ENCODE measurements around the gene STXBP1. TPM values are rescaled to one million over a fixed set of nuclear protein-coding genes. Genes with fewer than 3 reads are reported as not detected.

Gene STXBP1
- total RNA-seq, 1 donor from 2014 or later, result 10.8 TPM

DNA sequence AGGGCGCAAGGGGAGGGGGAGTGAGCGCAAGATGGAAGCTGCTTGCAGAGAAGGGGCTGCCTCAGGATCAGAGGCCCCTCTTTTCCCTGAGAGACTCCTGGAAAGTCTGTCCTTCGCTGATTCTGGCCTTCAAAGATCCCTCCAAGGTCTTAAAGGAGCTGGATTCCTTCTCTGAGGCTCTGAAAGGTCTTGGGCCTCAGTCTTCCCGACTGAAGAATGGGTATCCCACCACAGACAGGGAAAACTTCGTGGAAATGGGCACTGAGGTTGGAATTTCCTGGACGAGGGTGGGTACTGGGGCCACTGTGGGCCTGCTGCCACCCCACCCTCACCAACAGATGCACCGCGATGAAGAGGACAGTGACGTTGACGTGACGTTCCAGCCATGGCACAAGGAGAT lies 100.3 kb downstream of the STXBP1 start:
- DNase-seq (ENCODE audit: low read depth in 2 of 2), result no peak

DNA sequence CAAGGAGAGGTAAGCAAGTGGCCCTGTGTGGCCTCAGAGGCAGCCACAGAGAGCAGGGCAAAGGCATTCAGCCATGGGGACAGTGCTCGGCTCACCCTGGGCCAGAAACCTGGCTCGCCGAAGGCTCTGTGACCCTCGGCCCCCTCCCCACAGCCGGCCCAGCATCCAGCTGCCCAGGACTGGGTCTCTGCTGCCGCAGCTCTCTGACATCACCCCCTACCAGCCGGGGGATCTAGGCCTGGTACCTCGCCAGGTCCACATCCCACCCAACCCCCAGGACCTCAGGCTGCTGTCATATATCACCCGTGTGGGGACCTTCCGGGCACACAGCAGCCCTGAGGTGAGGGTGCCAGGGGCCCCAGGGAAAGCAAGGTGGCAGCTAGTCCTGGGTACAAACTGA lies 100.8 kb downstream of the STXBP1 start:
- DNase-seq (ENCODE audit: low read depth in 2 of 2), result no peak

DNA sequence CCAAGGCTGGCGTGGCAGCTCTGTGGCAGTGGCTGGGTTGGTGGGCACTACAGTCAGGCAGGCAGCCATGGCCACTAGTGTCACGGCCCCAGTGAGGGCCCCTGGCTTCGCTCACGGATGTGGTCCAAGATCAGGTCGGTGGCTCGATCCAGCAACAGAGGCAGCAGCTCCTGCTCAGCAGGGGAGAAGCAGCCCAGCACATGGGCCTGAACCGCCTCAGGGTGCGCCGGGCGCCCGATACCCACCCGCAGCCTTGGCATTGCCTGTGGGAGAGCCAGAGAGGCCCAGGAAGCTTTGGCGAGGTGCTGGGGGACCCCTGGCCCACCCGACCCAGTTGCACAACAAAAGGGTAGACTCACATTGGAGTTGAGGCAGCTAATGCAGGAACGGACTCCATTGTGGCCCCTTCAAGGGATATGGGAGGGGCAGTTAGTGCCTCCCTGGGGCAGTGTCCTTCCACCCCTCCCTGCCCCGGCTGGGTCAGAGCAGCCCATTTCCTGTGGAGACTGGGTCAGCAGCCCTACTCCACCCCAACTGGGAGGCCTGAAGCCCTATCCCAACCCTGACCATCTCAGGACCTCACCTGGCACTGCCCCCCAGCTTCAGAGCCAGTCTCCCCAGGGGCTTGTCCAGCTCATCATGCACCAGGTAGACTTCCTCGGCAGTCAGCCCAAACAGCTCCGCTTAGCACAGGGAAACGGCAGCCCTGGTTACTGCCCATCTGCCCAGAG lies 102.1 kb downstream of the STXBP1 start:
- no peak for DNase-seq (ENCODE audit: low read depth in 2 of 2)

DNA sequence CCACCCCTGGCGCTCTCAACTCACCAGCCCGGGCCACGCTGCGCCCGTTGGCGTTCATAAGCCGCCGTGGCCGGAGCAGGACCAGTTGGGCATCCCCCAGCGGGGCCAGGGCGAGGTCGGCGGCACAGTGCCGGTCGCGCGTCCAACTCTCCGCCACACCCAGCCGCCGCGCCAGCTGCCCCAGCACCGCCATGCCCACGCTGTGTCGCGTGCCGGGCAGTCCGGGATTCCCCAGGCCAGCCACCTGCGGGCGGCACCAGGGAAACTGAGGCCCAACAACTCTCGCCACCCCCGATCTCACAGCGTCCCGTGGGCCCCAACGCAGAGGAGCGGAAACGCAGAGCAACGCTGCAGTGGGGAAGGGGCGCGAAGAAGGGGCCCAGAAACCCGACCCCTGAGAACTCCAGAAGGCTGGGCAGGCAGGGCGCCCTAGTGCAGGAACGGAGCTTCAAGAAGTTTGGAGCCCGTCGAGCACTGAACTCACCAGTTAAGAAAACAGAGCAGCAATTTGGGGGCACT lies 102.9 kb downstream of the STXBP1 start:
- DNase-seq (ENCODE audit: low read depth in 2 of 2), result peak in 1 of 2 donors; percentile 25

DNA sequence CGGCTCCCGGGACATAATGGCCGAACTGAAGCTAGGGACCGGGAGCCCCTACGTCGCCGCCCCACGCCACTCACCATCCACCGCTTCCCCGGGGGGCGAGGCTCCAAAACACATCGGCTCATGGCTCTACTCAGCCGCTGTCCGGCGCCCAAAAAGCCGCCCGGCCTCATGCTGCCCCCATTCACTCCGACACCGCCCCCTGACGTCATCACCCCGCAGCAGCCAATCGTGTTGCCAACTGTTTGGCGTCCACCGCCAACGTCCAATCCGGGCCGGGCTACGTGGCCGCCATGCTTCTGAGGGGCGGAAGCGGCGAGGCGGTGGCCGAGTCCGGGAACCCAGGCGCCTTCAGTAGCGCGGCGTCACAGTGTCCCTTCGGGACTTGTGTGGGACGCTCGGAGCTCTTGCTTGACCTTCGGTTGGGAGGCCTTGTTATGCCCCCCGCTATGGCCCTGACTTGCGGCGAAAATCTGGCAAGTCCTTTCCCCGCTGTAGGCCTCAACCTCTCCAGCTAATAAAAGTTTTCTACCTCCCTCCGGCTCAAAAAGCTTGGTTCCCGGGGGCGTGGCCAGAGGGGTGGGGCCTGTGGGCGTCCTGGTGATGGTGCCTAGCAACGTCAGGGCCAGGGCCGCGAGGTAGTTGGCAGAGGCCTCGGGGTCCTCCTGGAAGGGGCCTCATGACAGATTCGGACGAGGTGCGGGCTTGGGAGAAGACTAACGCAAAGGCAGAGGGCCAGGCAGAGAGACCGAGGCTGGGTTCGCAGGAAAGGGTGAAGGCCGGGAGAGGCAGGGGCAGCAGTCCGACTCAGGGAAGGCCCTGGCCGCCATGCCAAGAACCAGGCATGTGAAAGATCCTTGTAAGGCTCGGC lies 103.6 kb downstream of the STXBP1 start, which contains the start of the genes PTRH1 and TTC16:
Gene PTRH1, minus strand, starts transcription at position 194 of the 868 bp plus-strand sequence. Its CDS starts 24 bp downstream, at position 170.
Gene TTC16, plus strand, starts transcription at position 610 of the 868 bp plus-strand sequence. Its CDS starts 67 bp downstream, at position 677.
- DNase-seq (ENCODE audit: low read depth in 2 of 2), result peak; percentile 85 to 96

DNA sequence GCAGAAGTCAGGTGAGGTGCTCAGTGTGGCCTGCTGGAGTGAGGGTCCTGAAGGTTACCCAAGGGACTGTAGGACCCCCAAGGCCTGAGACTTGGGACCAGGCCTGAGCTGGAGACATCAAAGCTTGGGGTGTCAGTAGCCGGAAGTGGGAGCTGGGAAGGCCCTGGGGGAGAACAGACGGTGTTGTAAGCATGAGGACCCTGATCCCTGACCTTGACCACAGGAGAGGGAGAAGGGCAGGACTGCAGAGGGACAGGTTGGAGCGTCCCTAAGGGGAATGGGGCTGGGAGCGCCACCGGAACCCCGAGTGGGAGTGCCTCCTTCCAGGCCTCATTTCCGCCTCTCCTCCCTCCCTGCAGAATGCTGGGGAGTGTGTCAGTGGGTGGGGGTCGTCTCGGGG lies 104.3 kb downstream of the STXBP1 start:
- DNase-seq (ENCODE audit: low read depth in 2 of 2), result no peak

DNA sequence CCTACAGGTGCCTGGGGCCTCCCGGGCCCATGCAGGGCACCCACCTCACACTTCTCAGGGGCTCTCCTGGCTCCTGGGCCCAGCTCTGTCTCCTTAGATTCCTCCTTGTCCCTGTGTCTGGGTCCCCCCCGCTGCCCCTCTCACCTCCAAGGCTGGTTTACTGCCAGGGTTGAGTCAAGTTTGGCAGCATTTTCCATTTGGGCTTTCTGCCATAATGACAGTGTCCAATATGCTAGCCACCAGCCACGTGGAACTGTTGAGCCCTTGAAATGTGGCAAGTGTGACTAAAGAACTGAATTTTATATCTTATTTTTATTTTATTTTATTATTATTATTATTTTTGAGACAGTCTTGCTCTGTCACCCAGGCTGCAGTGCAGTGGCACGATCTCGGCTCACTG lies 105.7 kb downstream of the STXBP1 start:
- no peak for DNase-seq (ENCODE audit: low read depth in 2 of 2)

DNA sequence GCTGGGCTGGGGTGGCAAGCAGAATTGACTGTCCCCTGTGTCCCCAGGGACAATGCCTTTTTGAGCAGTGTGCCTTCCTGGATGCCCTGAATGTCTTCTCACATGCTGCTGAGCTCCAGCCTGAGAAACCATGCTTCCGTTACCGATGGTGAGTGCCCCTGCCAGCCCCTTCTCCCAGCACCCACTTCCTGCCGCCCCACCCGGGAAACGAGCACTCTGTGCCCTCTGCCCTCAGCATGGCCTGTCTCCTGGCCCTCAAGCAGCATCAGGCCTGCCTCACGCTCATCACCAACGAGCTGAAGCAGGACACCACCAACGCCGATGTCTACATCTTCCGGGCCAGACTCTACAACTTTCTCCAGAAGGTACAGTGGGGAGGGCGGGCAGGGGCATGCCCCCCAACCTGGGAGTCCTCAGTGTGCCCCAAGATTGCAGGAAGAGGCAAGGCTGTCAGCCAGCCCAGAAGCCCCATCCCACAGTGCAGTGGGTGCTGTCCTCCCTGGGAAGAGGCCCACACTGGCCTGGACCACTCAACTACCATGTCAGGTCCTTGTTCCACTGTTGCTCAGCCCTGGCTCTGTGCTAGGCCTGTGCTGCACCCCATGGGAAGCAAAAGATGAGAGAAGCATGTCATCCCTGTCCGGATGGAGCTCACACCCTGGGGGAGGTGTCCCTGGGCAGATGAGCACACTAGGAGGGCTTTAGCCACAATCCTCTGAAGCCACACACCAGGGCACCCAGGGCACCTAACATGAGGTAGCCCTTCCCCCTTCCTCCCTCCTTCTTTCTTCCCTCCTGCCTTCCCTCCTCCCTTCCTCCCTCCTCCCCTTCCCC lies 108.2 kb downstream of the STXBP1 start:
- no peak for DNase-seq (ENCODE audit: low read depth in 2 of 2)

DNA sequence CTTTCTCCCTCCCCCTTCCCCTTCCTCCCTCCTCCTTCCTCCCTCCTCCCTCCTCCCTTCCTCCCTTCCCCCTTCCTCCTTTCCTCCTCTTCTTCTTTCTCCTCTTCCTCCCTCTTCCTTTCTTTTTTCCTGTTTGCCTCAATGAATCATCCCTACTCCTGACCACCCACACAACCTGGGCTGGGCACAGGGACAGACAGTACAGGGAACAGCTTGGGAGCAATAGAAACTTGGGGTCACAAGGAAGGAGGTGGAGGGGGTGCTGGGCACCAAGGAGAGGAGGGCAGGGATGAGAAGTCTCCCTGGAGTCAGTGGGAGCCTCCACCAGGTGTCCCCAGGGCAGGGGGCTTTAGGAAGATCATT lies 108.8 kb downstream of the STXBP1 start:
- DNase-seq (ENCODE audit: low read depth in 2 of 2), result no peak

DNA sequence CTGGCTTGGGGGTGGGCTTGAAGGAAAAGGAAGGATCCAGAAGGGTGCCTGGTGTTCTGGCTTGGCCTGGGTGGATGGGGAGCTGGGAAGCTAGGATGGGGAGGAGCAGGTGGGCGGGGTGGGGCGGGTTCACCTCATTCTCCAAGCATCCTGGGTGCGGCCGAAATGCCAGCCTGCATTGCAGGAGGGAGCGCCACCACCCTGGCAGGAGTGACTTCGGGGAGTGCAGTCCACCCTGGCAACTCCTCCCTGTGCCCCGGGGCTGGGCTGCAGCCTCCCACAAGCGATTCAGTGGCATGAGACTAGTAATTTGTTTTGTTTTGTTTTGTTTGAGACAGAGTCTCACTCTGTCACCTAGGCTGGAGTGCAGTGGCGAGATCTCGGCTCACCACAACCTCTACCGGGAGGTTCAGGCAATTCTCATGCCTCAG lies 109.3 kb downstream of the STXBP1 start:
- no peak for DNase-seq (ENCODE audit: low read depth in 2 of 2)

DNA sequence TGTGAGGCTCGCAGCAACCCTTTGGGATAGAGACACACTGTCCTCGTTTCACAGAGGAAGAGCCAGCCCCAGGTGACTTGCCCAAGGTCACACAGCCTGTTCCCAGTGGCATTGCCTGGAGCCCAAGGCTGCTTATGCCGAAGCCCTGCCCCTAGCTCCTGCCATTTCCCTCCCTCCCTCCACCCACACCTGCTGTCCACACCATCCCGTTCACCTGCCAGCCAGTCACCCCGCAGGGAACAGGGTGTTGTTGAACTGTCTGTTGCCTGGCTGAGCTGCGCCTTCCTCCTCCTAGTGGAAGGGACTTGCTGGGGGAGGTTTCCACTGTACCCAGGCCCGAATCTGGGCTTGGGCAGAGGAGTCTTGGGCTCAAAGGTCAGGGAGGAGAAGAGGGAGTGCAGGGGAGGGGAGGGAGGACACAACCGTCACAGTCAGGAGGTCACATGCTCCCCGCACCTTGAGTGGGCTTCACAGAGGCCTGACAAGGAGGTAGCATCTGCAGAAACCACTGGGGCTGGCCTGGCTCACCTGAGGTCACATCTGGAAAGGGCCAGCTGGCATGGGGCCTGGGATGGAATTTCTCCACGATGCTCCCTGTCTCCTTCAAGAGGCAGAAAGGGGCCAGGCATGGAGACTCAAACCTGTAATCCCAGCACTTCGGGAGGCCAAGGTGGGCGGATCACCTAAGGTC lies 110.1 kb downstream of the STXBP1 start:
- DNase-seq (ENCODE audit: low read depth in 2 of 2), result no peak

DNA sequence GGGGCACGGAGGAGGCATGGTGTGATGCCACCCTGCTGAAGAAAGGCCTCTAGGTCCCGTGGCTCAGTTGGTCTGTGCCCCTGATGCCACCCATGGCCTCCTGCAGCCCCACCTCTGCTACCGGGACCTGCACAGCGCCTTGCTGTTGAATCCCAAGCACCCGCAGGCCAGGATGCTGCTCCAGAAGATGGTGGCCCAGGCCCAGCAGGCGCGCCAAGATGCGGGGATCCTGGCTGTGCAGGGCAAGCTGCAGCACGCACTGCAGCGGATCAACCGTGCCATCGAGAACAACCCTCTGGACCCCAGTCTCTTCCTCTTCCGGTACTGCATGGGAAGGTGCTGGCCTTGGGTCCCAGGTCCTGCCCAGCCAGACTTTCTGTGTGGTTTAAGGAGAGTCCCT lies 110.9 kb downstream of the STXBP1 start:
- no peak for DNase-seq (ENCODE audit: low read depth in 2 of 2)

DNA sequence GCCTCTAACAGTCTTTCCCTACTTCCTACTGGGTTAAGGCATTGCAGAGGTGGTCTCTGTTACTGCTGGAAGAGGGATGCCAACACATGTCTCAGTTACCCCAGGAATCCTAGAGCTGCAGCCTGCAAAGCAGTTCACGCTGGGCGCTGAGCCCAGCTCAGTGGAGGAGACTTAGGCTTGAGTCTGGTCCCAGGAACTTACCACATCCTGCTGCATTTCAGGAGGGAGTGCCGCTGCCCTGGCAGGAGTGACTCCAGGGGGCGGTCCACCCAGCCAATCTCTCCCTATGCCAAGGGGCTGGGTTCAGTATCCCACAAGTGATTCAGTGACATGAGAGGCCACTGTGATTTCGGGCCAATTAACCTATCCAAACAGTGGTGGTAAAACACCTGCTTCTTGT lies 111.4 kb downstream of the STXBP1 start:
- DNase-seq (ENCODE audit: low read depth in 2 of 2), result no peak

DNA sequence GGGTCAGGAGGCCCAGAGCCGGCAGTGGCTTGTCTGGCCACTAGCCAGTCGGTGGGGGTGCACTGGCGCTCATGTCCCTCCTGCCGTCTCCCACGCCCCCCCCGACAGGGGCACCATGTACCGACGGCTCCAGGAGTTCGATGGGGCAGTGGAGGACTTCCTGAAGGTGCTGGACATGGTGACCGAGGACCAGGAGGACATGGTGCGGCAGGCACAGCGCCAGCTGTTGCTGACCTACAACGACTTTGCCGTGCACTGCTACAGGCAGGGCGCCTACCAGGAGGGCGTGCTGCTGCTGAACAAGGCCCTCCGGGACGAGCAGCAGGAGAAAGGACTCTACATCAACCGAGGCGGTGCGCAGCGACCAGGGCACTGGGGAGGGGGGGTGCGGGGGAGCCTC lies 111.9 kb downstream of the STXBP1 start:
- no peak for DNase-seq (ENCODE audit: low read depth in 2 of 2)

DNA sequence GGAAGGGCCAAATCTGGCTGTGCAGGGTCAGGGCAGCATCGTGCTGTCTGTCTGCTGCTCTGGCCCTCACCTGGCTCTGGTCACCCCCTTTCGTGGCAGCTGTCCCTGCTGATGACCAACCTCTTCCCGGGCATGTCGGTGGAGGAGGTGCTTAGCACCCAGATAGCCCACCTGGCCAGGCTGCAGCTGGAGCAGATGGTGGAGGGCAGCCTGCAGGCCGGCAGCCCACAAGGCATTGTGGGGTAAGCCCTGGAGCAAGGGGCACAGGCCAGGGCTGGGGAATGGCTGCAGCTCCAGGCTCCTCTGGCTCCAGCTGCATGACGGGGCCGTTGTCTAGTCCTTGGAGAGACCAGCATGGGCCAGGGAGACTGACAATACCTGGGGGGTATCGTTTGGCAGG lies 114.8 kb downstream of the STXBP1 start:
- DNase-seq (ENCODE audit: low read depth in 2 of 2), result no peak

DNA sequence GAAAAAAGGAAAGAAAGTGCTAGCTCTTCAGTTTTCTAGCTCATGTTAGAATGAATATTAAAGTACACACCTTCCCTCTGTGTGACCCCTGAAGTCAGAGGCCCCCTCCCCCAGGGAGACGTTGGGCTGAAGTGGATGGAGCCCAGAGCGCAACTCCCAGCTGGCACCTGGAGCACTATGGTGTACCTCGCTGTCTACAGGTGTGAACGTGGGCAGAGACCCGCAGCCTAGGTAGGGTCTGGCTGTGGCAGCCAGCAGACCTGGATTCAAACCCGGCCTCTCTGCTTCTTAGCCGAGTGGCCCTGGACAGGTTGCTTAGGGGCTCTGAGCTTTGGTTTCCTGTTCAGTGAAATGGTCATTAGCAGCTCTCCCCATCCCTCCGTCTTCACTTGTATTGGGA lies 116.7 kb downstream of the STXBP1 start:
- no peak for DNase-seq (ENCODE audit: low read depth in 2 of 2)

DNA sequence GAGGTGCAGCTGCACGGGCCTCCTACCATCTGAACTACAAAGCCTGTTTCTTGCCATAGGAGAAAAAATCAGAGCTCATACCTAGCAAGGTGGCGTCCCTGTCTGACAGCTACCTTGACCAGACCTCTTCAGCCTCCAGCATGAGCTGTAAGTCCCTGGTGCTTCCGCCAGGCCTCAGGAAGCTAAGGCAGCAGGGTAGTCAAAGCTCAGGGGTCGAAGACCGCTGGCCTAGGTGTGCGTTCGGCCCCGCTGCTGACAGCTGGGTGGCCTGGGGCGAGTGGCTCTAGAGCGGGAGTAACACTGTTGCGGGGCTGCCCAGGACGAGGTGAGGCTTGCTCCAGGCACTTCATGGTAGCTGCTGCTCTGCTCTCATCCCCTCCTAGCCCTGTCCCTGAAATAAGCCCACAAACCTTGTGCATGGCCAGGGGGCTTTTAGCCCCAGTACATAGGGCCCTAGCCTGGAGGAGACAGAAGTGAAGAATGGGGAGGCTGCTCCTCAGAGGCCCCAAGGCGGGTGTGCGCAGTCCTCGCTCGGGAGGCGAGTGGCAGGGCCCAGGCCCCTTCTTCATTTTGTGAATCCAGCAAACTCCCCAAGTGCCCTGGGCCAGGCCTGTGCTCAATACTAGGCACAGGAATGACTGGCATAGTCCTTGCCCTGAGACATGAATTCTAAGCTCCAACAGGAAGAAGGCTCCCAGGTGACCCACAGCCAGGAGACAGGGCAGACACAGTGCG lies 117.6 kb downstream of the STXBP1 start:
- no peak for DNase-seq (ENCODE audit: low read depth in 2 of 2)

DNA sequence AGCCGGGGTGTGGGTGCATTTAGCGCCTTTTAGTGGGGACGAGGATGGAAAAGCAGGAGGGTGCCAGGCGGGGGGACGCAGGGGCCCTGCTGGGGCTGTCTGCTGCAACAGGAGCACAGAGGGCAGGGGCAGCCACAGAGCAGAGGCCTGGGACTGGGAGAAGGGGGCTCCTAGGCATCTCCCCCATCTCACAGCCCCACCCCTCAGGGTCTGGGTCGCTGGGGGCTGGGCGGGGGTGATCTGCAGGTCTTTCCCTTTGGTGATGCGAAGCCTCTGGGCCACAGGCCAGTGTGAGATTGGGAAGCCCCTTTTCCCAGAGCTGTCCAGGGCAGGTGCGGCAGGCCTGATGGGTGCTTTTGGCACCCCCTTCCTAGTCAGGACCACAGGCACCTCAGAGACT lies 118.2 kb downstream of the STXBP1 start:
- DNase-seq (ENCODE audit: low read depth in 2 of 2), result no peak

DNA sequence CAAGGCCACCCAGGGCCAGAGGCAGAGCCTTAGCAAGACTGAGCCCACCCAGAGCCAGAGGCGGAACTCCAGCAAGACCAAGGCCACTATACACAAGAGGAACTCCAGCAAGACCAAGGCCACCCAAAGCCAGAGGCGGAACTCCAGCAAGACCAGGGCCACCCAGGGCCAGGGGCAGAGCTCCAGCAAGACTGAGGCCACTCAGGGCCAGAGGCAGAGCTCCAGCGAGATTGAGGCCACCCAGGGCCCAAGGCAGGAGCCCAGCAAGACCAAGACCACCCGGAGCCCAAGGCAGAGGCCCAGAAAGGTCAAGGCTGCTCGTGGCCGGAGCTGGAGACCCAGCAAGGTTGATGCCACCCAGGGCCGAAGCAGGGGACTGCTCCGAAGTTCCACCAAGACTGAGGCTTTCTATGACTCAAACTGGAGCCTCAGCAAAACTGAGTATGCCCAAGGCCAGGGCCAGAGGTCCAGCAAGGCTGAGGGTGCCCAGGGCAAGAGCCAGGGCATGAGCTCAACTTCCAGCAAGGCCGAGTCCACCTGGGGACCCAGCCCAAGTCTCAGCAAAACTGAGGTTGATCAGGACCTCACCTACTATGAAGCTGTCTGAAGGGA lies 118.8 kb downstream of the STXBP1 start:
- DNase-seq (ENCODE audit: low read depth in 2 of 2), result no peak

DNA sequence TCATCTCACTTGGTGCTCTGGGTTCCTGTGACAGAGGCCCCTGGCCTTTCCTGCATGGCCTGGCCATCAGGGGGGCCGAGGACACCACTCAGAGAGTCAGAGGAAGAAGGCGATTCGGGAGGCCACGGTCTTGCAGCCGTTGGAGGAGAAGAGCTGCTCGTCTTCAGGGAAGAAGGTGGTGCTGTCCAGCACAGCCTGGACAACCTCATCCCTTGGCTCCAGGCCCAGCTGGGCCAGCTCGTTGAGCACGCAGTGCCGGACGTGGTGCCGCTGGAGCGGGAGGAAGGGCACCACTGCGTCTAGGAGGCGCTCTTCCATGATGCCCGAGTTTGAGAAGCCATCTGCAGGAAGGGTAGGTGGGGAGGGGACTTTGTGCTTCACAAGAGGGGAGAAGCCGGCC lies 119.9 kb downstream of the STXBP1 start:
- no peak for DNase-seq (ENCODE audit: low read depth in 2 of 2)

Data from dermis microvascular lymphatic vessel endothelial cell (primary cell).